ENCODE results near the gene INPP5A.
"Not testable (repeated sequence)": the region's sequence is repeated elsewhere in the genome, so short reads cannot be mapped to it uniquely, and the experiment has no call there.

INPP5A gene

GRCh38 chr10:132768346-132769248, 231.0 kb downstream of the INPP5A start:
- H3K79me2 ChIP-seq (ENCODE audit: low read length) = no peaks in the 10 kb centered on the region
- H3K9me2 ChIP-seq (replicated peaks; ENCODE audit: insufficient read depth, low read length) = no peaks in the 10 kb centered on the region
- no peak overlapping the region for H2AFZ ChIP-seq (ENCODE audit: low read length)
- H3K4me2 ChIP-seq (ENCODE audit: low read depth, low read length) = no peak overlapping the region
- H3K9me3 ChIP-seq (replicated peaks; ENCODE audit: insufficient read depth, low read length) = no peaks in the 10 kb centered on the region
- DNase-seq = no peak
- no peak for TF ChIP-seq EZH2phosphoT487 (IDR thresholded peaks at IDR 0.05; ENCODE audit: low read length)
- no peak for TF ChIP-seq EZH2 (optimal IDR thresholded peaks at IDR 0.05; ENCODE audit: low read depth, low read length)
- TF ChIP-seq CTCF (IDR thresholded peaks at IDR 0.05; ENCODE audit: low read length) = no peak
- no peaks in the 10 kb centered on the region for H3F3A ChIP-seq (ENCODE audit: insufficient read depth, low read length)
- no peaks in the 10 kb centered on the region for H3K27me3 ChIP-seq (replicated peaks; ENCODE audit: insufficient read depth, low read length)
- no peaks in the 10 kb centered on the region for H4K20me1 ChIP-seq (ENCODE audit: insufficient read depth, low read length)
- no peaks in the 10 kb centered on the region for H3K4me1 ChIP-seq (ENCODE audit: low read length)
- H3K9ac ChIP-seq (ENCODE audit: low read length) = no peak overlapping the region
- no peak overlapping the region for H3K4me3 ChIP-seq (ENCODE audit: low read length)
- no peaks in the 10 kb centered on the region for H3K36me3 ChIP-seq (replicated peaks; ENCODE audit: insufficient read depth, low read length)
- H3K27ac ChIP-seq (ENCODE audit: low read length) = no peak overlapping the region

GRCh38 chr10:132770061-132771021, 232.8 kb downstream of the INPP5A start:
- H3K9me2 ChIP-seq (replicated peaks; ENCODE audit: insufficient read depth, low read length) = no peaks in the 10 kb centered on the region
- TF ChIP-seq EZH2 (optimal IDR thresholded peaks at IDR 0.05; ENCODE audit: low read depth, low read length) (no peak), EZH2phosphoT487 (IDR thresholded peaks at IDR 0.05; ENCODE audit: low read length) (no peak), CTCF (IDR thresholded peaks at IDR 0.05; ENCODE audit: low read length) (no peak)
- no peak overlapping the region for H3K4me3 ChIP-seq (ENCODE audit: low read length)
- no peak overlapping the region for H2AFZ ChIP-seq (ENCODE audit: low read length)
- H3K9ac ChIP-seq (ENCODE audit: low read length) = no peak overlapping the region
- no peaks in the 10 kb centered on the region for H3F3A ChIP-seq (ENCODE audit: insufficient read depth, low read length)
- H3K9me3 ChIP-seq (replicated peaks; ENCODE audit: insufficient read depth, low read length) = no peaks in the 10 kb centered on the region
- H3K4me1 ChIP-seq (ENCODE audit: low read length) = no peaks in the 10 kb centered on the region
- no peak for DNase-seq
- no peaks in the 10 kb centered on the region for H4K20me1 ChIP-seq (ENCODE audit: insufficient read depth, low read length)
- no peaks in the 10 kb centered on the region for H3K36me3 ChIP-seq (replicated peaks; ENCODE audit: insufficient read depth, low read length)
- no peaks in the 10 kb centered on the region for H3K79me2 ChIP-seq (ENCODE audit: low read length)
- H3K27ac ChIP-seq (ENCODE audit: low read length) = no peak overlapping the region
- H3K27me3 ChIP-seq (replicated peaks; ENCODE audit: insufficient read depth, low read length) = no peaks in the 10 kb centered on the region
- H3K4me2 ChIP-seq (ENCODE audit: low read depth, low read length) = no peak overlapping the region

- not testable (repeated sequence) for H3K79me2 ChIP-seq (ENCODE audit: low read length); H3K4me3 ChIP-seq (ENCODE audit: low read length); H2AFZ ChIP-seq (ENCODE audit: low read length); H4K20me1 ChIP-seq (ENCODE audit: insufficient read depth, low read length); H3K27me3 ChIP-seq (replicated peaks; ENCODE audit: insufficient read depth, low read length); H3K27ac ChIP-seq (ENCODE audit: low read length); H3K4me2 ChIP-seq (ENCODE audit: low read depth, low read length); H3K9ac ChIP-seq (ENCODE audit: low read length); H3K9me3 ChIP-seq (replicated peaks; ENCODE audit: insufficient read depth, low read length); H3K4me1 ChIP-seq (ENCODE audit: low read length); H3K9me2 ChIP-seq (replicated peaks; ENCODE audit: insufficient read depth, low read length); H3F3A ChIP-seq (ENCODE audit: insufficient read depth, low read length); DNase-seq; H3K36me3 ChIP-seq (replicated peaks; ENCODE audit: insufficient read depth, low read length)
These were observed 235.2 kb downstream of the INPP5A start for GRCh38 chr10:132772816-132773215.
